CD4-positive, alpha-beta T cell treated with Interleukin-6 at 100 ng/mL for 8 hours (primary cell): ENCODE measurements around the gene ITGA2.

Experiments used
- DNase-seq: peaks from one replicate; pipeline ENCODE4 v3.0.0-alpha.2; 2020; ENCODE audit warnings: mixed read lengths, low spot score

The ITGA2 gene

GRCh38 chr5:53059281-53059680, 70.1 kb downstream of the ITGA2 start:
- no peak for DNase-seq

GRCh38 chr5:53063176-53063575, 74.0 kb downstream of the ITGA2 start:
- no peak for DNase-seq

DNA sequence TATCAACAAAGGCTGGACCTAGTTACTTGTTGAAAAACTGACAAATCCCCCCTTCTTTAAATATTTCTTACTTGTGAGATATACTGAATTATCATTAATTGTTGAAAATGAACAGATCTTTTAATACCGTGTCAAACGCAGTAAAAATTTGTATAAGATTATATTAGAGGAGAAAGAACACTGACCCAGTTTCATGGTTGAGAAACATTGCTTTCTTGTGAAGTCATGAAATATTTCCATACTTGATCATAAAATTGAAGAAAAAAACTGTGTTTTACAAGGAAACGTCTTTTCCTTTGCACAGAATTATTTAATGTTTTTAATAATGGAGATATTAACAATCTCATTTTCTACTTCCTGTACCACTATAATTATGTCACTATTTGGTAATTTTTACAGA, 74.6 kb downstream of the ITGA2 start:
- no peak for DNase-seq

DNA sequence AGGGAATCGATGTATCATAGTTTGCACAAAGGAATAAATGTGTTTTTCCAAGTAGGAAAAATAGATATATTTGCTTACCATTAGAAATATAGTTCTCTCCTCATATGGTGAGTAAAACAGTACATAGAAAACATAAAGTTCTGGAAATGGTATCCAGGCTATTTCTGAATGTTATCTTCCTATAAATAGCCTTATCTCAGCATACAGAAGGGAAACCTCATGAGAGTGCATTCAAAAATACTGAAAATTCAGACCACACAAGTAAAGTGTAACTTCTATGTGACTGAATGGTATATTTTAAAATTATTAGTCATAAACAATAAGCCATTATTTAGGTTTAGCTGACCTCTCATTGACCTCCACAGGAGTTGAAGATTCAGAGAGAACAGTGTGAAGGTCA, 76.9 kb downstream of the ITGA2 start:
- no peak for DNase-seq

DNA sequence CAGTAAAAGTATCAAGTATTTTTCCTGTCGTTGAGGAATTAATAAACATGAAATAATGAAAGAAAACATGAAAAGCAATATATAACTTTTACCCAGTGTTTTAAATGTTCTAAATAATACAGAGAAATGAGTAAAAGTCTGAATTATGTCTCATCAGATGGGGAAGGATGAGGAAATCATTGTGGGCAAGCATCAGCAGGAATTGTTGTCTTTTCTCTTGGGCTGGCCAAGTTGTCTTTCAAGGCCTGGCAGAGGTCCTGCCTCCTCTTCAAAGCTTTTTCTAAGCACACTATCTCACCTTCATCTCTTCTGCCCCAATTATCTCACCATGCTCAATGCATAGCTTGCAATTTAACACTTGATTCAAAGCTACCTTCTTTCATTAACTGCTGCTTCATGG, 78.5 kb downstream of the ITGA2 start:
- DNase-seq: no peak

- DNase-seq: no peak
These were observed 79.2 kb downstream of the ITGA2 start for GRCh38 chr5:53068291-53068836.

- DNase-seq: no peak
These were observed 80.5 kb downstream of the ITGA2 start for GRCh38 chr5:53069626-53070025.

- no peak for DNase-seq
These were observed 82.1 kb downstream of the ITGA2 start for GRCh38 chr5:53071298-53071697.

DNA sequence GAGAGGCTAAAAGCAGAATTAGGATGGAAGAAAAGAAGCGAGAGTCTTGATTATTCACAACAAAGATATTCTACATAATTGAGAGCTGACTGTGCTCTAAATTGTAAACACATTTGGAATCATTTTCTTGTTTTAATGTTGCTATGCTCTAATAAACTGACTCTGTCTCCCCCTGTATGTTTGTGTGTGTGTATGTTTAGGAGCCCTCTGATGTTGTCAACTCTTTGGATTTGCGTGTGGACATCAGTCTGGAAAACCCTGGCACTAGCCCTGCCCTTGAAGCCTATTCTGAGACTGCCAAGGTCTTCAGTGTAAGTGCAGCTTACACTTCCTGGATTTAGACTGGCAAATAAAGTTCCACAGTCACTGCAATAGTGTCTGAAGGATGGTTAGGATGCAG, 82.6 kb downstream of the ITGA2 start:
- DNase-seq: no peak

GRCh38 chr5:53073348-53073747, 84.2 kb downstream of the ITGA2 start:
- no peak for DNase-seq

- no peak for DNase-seq
These were observed 86.9 kb downstream of the ITGA2 start for GRCh38 chr5:53076014-53076583.

DNA sequence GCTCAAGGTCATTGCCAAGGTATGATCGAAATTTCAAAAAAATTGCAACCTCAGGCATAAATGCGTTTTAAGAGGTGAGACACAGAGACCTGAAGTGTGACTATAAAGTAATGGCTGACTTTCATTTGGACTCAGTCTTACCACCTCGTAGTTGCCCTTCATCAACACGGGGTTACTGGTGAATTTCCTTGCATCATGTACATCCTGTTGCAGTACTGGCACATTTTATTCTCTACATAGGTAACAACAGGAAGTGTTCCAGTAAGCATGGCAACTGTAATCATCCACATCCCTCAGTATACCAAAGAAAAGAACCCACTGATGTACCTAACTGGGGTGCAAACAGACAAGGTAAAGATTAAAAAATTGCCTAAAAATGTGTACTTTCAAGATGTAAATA, 91.1 kb downstream of the ITGA2 start:
- DNase-seq: no peak

DNA sequence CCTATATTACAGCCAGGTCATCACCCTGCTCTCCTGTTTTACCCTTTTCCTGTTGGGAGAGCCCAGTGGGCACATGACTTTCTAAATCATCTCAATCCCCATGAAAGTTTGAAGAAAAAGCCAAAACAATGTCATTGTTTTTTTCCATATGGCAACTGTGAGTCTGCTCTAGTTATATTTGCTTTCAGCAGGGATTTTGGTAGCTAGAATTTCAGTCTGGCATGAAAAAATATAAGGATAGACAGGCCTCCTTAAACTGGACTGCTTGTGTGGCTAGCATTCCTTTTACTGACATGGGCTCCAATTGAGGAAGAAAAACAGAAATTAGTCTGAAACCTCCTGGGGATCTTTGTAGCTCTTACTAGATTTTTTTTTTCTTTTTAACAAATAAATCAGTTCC, 94.8 kb downstream of the ITGA2 start:
- no peak for DNase-seq

DNA sequence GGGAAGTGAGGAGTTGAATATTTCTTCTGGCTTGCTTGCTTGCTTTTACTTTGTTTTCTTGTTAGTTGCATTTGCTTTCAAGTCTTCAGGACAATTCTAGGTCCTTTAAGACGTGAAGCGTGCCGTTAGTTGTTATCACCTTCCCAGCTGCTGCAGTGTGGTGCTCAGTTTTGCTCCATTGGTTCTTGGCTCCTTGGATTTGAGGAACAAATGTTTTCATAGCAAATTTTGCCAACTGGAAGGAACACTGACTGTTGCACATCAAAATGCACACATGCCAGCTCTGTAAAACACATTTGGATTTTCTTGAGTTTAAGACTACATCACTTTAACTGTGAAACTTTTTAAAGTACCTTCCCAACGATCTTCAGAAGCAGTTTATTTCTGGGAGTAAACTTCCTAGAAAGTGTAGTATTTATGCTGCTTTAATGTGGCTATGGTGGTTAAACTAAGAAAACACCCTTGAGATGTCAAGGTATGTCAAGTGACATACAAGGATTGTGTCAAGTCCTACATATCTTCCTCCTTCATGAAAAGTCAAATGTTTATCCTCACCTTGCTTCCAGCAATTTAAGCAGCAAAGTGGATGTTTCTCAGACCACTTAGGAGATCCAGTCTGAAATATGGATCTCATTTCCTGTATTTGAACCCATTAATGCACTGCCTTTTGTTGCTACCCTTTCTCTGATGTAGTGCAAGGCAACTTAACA, 95.5 kb downstream of the ITGA2 start:
- no peak for DNase-seq

- no peak for DNase-seq
These were observed 98.0 kb downstream of the ITGA2 start for GRCh38 chr5:53087171-53087570.

DNA sequence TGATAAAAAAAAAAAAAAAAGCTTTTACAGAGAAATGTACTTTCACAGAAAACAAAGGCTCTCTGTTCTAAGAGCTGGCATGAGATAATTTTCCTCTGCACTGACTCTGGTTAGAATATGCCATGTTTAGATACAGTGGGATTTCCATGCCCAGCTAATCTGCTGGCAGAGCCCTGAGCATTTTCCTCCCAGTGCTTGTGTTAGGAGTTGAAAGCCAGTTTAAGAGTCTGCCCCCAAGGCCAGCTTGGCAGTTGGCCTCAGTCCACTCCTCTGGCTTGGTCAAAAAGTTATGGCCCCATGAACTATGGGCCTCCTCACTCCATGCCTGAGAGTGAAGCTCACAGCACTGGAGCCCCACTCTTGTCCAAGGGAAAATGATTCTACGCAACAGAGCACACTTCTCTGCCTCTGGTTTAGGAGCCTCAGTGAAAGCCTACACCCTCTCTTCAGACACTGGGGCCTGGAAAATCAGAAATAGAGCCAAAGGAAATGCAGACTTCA, 98.5 kb downstream of the ITGA2 start:
- no peak for DNase-seq

DNA sequence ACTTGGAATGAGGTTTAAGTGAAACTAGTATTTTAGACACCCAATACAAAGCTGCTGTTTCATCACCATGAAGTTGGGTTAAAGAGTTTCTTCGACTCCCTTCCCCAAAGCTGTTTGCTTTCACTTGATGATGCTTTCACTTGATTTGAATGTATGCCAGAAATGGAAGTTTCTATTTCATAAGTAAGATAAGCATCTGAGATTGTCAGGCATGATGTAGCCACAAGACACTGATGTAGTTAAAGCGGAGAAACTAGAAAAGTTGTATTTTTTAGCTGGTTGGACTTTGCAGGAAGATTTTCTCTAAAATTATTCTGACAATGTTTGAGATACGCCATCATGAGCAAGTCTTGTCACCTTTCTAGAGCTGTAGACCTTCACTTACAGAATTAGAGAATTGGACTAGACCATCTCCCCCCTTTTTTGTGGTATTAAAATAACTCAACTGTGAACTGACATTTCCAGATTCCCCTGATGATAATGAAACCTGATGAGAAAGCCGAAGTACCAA, 100.4 kb downstream of the ITGA2 start:
- peak; percentile 6 for DNase-seq

- no peak for DNase-seq
These were observed 101.1 kb downstream of the ITGA2 start for GRCh38 chr5:53090229-53090628.

DNA sequence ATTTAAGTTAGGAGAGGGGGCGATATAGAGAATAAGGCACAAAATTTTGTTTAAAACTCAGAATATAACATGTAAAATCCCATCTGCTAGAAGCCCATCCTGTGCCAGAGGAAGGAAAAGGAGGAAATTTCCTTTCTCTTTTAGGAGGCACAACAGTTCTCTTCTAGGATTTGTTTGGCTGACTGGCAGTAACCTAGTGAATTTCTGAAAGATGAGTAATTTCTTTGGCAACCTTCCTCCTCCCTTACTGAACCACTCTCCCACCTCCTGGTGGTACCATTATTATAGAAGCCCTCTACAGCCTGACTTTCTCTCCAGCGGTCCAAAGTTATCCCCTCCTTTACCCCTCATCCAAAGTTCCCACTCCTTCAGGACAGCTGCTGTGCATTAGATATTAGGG, 102.1 kb downstream of the ITGA2 start:
- no peak for DNase-seq

DNA sequence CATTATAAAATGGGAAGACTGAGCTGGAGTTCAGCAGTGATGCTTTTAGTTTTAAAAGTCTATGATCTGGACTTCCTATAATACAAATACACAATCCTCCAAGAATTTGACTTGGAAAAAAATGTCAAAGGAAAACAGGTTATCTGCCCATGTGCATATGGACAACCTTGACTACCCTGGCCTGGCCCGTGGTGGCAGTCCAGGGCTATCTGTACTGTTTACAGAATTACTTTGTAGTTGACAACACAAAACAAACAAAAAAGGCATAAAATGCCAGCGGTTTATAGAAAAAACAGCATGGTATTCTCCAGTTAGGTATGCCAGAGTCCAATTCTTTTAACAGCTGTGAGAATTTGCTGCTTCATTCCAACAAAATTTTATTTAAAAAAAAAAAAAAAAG, 103.1 kb downstream of the ITGA2 start:
- DNase-seq: no peak

DNA sequence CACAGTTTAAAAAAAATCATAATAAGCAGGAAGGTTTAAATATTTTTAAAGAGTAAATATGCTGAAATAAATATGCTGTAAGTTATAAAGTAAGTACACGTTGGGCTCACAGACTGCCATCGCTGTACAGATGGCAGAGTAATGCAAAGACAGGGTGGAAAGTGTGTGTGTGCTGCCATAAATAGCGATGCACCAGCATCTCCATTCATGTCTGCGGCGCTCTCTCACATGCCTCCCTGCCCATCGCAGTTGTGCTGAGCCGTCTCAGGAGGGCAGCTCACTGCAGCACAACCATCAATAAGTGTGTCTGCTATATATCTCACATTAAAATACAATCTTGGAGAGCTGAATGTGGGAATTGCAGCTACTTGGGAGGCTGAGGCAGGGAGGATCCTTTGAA, 106.1 kb downstream of the ITGA2 start:
- DNase-seq: no peak

DNA sequence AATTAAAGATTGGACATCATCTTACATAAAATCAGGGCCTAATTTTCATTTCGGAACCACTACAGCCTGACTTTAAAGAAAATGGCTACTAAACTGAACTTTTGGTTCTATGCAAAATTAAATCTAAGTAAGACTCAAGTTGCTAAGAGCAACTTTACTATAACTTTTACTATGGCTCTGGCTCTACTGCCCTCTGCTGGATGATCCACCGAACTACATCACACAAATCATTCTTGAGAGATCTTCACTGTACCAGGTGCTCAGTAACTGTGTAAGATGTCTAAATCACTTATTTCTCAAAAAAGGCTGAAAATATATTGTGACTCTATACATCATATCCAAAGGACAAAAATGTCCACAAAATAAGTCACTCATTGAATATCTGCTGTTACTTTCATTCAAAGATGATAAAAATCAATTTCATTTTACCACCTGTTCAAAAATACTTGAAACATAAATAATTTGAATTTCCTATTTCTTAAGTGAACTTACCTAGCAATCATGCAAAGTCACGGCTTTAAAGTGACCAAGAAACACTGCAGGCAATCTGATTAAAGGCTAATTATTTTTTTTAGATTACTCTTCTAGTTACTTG, 106.9 kb downstream of the ITGA2 start:
- DNase-seq: peak; percentile 63

GRCh38 chr5:53099546-53099945, 110.4 kb downstream of the ITGA2 start:
- DNase-seq: no peak
